ENCODE data around the gene KCNJ14. TPM values are rescaled to one million over a fixed set of nuclear protein-coding genes. Genes with fewer than 3 reads are reported as not detected.

The KCNJ14 gene
- total and polyA plus RNA-seq, 5 experiments from 2014 or later = 0.39 to 2.9 (median 1.6) TPM; not detected in 1

DNA sequence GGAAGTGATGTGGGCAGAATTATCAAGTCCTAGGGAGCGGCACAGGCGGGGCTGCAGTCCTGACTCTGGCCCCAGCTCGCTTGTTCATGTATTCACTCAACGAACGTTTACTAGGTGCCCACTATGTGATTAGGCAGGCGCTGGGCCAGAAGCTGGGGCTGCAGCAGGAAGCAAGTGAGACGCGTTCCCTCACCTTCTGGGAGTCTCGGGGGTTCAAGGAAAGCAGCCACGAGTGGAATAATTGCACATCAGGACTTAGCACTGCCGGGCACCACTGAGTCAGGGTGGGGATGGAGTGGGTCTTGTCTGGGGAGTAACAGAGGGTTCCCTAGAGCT is 58.7 kb downstream of the KCNJ14 start:
- peak overlapping the region in 2 of 10 donors; percentile 61 to 76 for H3K27ac Mint-ChIP-seq
- peaks cover 0 to 2% (median 0%) of the 10 kb centered on the region in 3 donors for H3K36me3 Mint-ChIP-seq
- H3K27me3 Mint-ChIP-seq = no peaks in the 10 kb centered on the region
- ATAC-seq (no peak), DNase-seq (no peak)
- POLR2A ChIA-PET = interaction anchor here (0.7 to 2.4 kb wide), 6 partner anchors 12 to 1226 kb away, joined by 3 to 9 read pairs (median 4); partner anchors contain the start of genes DBP, RPL18 and SPHK2
- H3K4me3 Mint-ChIP-seq = no peak overlapping the region
- peaks cover 10 to 21% (median 15%) of the 10 kb centered on the region in 4 donors for H3K4me1 Mint-ChIP-seq
- H3K9me3 Mint-ChIP-seq = no peaks in the 10 kb centered on the region

DNA sequence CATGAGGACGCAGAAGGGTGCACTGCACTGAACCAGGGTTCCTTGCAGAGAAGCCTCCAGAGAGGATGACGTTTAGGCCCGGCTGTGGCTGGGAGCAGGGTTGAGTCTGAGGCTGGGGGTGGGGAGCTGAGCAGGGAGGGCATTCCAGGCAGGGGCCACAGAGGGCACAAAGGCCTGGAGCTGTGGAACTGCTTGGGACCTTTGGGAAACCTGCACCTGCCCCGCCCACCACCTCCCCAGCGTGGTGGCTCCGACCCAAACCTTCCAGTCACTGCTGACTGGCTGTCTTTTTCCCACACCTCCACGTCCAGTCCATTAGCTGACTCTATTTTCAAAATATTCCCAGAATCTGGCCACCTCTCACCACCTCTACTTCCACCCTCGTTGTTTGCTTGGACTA is 61.2 kb downstream of the KCNJ14 start:
- no peaks in the 10 kb centered on the region for H3K9me3 Mint-ChIP-seq
- no peaks in the 10 kb centered on the region for H3K36me3 Mint-ChIP-seq
- ATAC-seq = no peak
- DNase-seq = no peak
- H3K27ac Mint-ChIP-seq = peak overlapping the region in 3 of 10 donors; percentile 23 to 37 (median 27)
- H3K4me3 Mint-ChIP-seq = peak overlapping the region in 1 of 10 donors; percentile 11
- peaks cover 2 to 7% (median 4%) of the 10 kb centered on the region in 4 donors for H3K4me1 Mint-ChIP-seq
- no peaks in the 10 kb centered on the region for H3K27me3 Mint-ChIP-seq
- POLR2A ChIA-PET = no interaction called here

Other genes with a start within 250 kb of the KCNJ14 start
- 100 to 1,000 TPM; 301 to 314 TPM for gene CARD8, start 199.7 kb upstream of the KCNJ14 start, total RNA-seq
- gene CARD8, start 199.7 kb upstream of the KCNJ14 start, polyA plus RNA-seq = 100 to 1,000 TPM in 1 of 3 donors, 10 to 100 TPM in 2; 73.3 to 104 (median 87.7) TPM
- not detected for gene ZNF114, start 185.5 kb upstream of the KCNJ14 start, total RNA-seq
- under 1 TPM in 1 of 3 donors, not detected in 2; 0.17 TPM for gene ZNF114, start 185.5 kb upstream of the KCNJ14 start, polyA plus RNA-seq
- gene EMP3, start 130.0 kb upstream of the KCNJ14 start, total RNA-seq = 100 to 1,000 TPM; 275 to 277 TPM
- 100 to 1,000 TPM; 514 to 721 (median 617) TPM for gene EMP3, start 130.0 kb upstream of the KCNJ14 start, polyA plus RNA-seq
- gene TMEM143, start 91.6 kb upstream of the KCNJ14 start, total RNA-seq = 10 to 100 TPM; 25.0 to 29.4 TPM
- 10 to 100 TPM in 1 of 3 donors, 1 to 10 TPM in 2; 3.9 to 10.7 (median 4.9) TPM for gene TMEM143, start 91.6 kb upstream of the KCNJ14 start, polyA plus RNA-seq
- not detected for gene SYNGR4, start 91.2 kb upstream of the KCNJ14 start, total RNA-seq
- not detected for gene SYNGR4, start 91.2 kb upstream of the KCNJ14 start, polyA plus RNA-seq
- gene KDELR1, start 64.0 kb upstream of the KCNJ14 start, total RNA-seq = 10 to 100 TPM; 49.6 TPM
- 10 to 100 TPM; 21.3 to 24.8 (median 22.5) TPM for gene KDELR1, start 64.0 kb upstream of the KCNJ14 start, polyA plus RNA-seq
- under 1 TPM; 0.08 to 0.11 TPM for gene GRIN2D, start 61.9 kb upstream of the KCNJ14 start, total RNA-seq
- not detected for gene GRIN2D, start 61.9 kb upstream of the KCNJ14 start, polyA plus RNA-seq
- 10 to 100 TPM; 39.1 to 41.2 TPM for gene GRWD1, start 9.6 kb upstream of the KCNJ14 start, total RNA-seq
- 10 to 100 TPM; 32.9 to 59.9 (median 40.3) TPM for gene GRWD1, start 9.6 kb upstream of the KCNJ14 start, polyA plus RNA-seq
- 10 to 100 TPM; 72.2 to 77.7 TPM for gene CYTH2, start 13.8 kb downstream of the KCNJ14 start, total RNA-seq
- gene CYTH2, start 13.8 kb downstream of the KCNJ14 start, polyA plus RNA-seq = 10 to 100 TPM; 20.5 to 32.0 (median 28.2) TPM
- 10 to 100 TPM; 21.4 to 21.5 TPM for gene LMTK3, start 56.3 kb downstream of the KCNJ14 start, total RNA-seq
- gene LMTK3, start 56.3 kb downstream of the KCNJ14 start, polyA plus RNA-seq = under 1 TPM in 1 of 3 donors, not detected in 2; 0.15 TPM
- not detected for gene SULT2B1, start 96.6 kb downstream of the KCNJ14 start, total RNA-seq
- gene SULT2B1, start 96.6 kb downstream of the KCNJ14 start, polyA plus RNA-seq = under 1 TPM in 1 of 3 donors, not detected in 2; 0.18 TPM
- gene SPACA4, start 151.2 kb downstream of the KCNJ14 start, total RNA-seq = not detected
- not detected for gene SPACA4, start 151.2 kb downstream of the KCNJ14 start, polyA plus RNA-seq
- gene FAM83E, start 159.5 kb downstream of the KCNJ14 start, total RNA-seq = 1 to 10 TPM; 8.0 TPM
- gene FAM83E, start 159.5 kb downstream of the KCNJ14 start, polyA plus RNA-seq = not detected
- gene RPL18, start 163.6 kb downstream of the KCNJ14 start, total RNA-seq = 1,000 to 10,000 TPM; 2,380 to 2,437 TPM
- gene RPL18, start 163.6 kb downstream of the KCNJ14 start, polyA plus RNA-seq = 1,000 to 10,000 TPM; 2,610 to 3,008 (median 2,848) TPM
- 10 to 100 TPM; 39.1 to 40.4 TPM for gene SPHK2, start 163.9 kb downstream of the KCNJ14 start, total RNA-seq
- gene SPHK2, start 163.9 kb downstream of the KCNJ14 start, polyA plus RNA-seq = 1 to 10 TPM; 7.5 to 9.1 (median 8.3) TPM
- gene DBP, start 181.8 kb downstream of the KCNJ14 start, total RNA-seq = 10 to 100 TPM; 63.1 to 66.6 TPM
- 10 to 100 TPM; 37.5 to 97.8 (median 63.1) TPM for gene DBP, start 181.8 kb downstream of the KCNJ14 start, polyA plus RNA-seq
- 10 to 100 TPM; 16.2 to 21.3 TPM for gene CA11, start 190.6 kb downstream of the KCNJ14 start, total RNA-seq
- 10 to 100 TPM in 1 of 3 donors, 1 to 10 TPM in 2; 6.6 to 14.1 (median 7.2) TPM for gene CA11, start 190.6 kb downstream of the KCNJ14 start, polyA plus RNA-seq
- gene NTN5, start 217.4 kb downstream of the KCNJ14 start, total RNA-seq = 1 to 10 TPM; 1.7 to 2.9 TPM
- gene NTN5, start 217.4 kb downstream of the KCNJ14 start, polyA plus RNA-seq = under 1 TPM in 2 of 3 donors, not detected in 1; 0.17 to 0.25 TPM
- gene FUT2, start 240.4 kb downstream of the KCNJ14 start, total RNA-seq = not detected
- gene FUT2, start 240.4 kb downstream of the KCNJ14 start, polyA plus RNA-seq = 1 to 10 TPM in 1 of 3 donors, under 1 TPM in 2; 0.17 to 1.8 (median 0.17) TPM